B cell (primary cell): Measurements from ENCODE around the gene NLRP1. TPM values are rescaled to one million over a fixed set of nuclear protein-coding genes. Genes with fewer than 3 reads are reported as not detected.

ENCODE experiments used
- ATAC-seq: fragments of 200-7000 bp; cut with Tn5 transposase; one replicate; pipeline ENCODE4 v1.10.0; 2021; ENCODE audit warnings: low read depth, mild to moderate bottlenecking, moderate number of reproducible peaks, moderate library complexity
- CTCF ChIA-PET: fragments of 350-600 bp; sonication (Branson Sonifier 250); formaldehyde crosslinking; loops from one replicate; lab custom pipeline; 2021; ENCODE audit warnings: antibody characterized with exemption, inconsistent platforms; lab: Charles Lee
- POLR2A ChIA-PET: fragments of 350-600 bp; sonication (Branson Sonifier 250); formaldehyde crosslinking; loops from one replicate; lab custom pipeline; 2021; ENCODE audit warnings: antibody characterized with exemption; lab: Charles Lee
- DNase-seq: peaks from one replicate; pipeline ENCODE4 v3.0.0; 2013
- H2AFZ ChIP-seq: 2 replicates; pipeline ENCODE4 v1.6.1; 2012; ENCODE audit warnings: mild to moderate bottlenecking, low read depth, low read length; ENCODE audit not compliant: insufficient read depth, poor library complexity, severe bottlenecking
- H3K27ac ChIP-seq, 2 donors: 1 replicate in 1 of 2; 2 replicates in 1 of 2; pipeline ENCODE4 v1.5.1; 2012 to 2013; ENCODE audit warnings: low read length in 2 of 2, mild to moderate bottlenecking in 2 of 2, moderate library complexity in 1 of 2
- H3K27me3 ChIP-seq, 4 experiments: fragments of 200-600 bp in 1 of 4; sonication (generic) in 1 of 4; replicated peaks in 1 of 4; 1 replicate in 2 of 4; 2 replicates in 2 of 4; pipeline versions ENCODE4 v1.6.1 to v1.7.0; 2013 to 2016; ENCODE audit warnings: low read length in 3 of 4, mild to moderate bottlenecking in 2 of 4, mixed read lengths in 1 of 4, moderate library complexity in 1 of 4; ENCODE audit not compliant: insufficient read depth in 4 of 4, control insufficient read depth in 3 of 4; ENCODE audit errors: control extremely low read depth in 1 of 4
- H3K36me3 ChIP-seq, 2 experiments: replicated peaks in 1 of 2; 1 replicate in 1 of 2; 2 replicates in 1 of 2; pipeline versions ENCODE4 v1.6.1 to v1.7.1; 2013; ENCODE audit warnings: low read length in 1 of 2; ENCODE audit not compliant: insufficient read depth in 2 of 2, control insufficient read depth in 1 of 2; ENCODE audit errors: control extremely low read depth in 1 of 2, extremely low read depth in 1 of 2
- H3K4me1 ChIP-seq, 2 donors: fragments of 200-600 bp in 1 of 2; sonication (generic) in 1 of 2; 1 replicate in 1 of 2; 2 replicates in 1 of 2; pipeline versions ENCODE4 v1.5.1 to v1.6.1; 2013 to 2017; ENCODE audit warnings: low read length in 2 of 2; ENCODE audit not compliant: control insufficient read depth in 2 of 2, insufficient read depth in 2 of 2
- H3K4me2 ChIP-seq: replicated peaks from 2 replicates; pipeline ENCODE3; 2012; ENCODE audit warnings: mild to moderate bottlenecking, low read depth, low read length; ENCODE audit not compliant: poor library complexity, severe bottlenecking
- H3K4me3 ChIP-seq, 5 experiments: fragments of 200-600 bp in 1 of 5; sonication (generic) in 1 of 5; 1 replicate in 3 of 5; 2 replicates in 2 of 5; pipeline versions ENCODE4 v1.5.1 to v1.7.0; 2011 to 2016; ENCODE audit warnings: low read length in 4 of 5, mild to moderate bottlenecking in 4 of 5, low read depth in 2 of 5, control low read depth in 1 of 5, moderate library complexity in 1 of 5; ENCODE audit not compliant: insufficient read depth in 1 of 5; ENCODE audit errors: control extremely low read depth in 1 of 5, extremely low read depth in 1 of 5
- H3K79me2 ChIP-seq: fragments of 200-600 bp; sonication (generic); one replicate; pipeline ENCODE4 v1.6.0; 2016; ENCODE audit warnings: low read length; ENCODE audit not compliant: control insufficient read depth, insufficient read depth
- H3K9ac ChIP-seq: fragments of 200-600 bp; sonication (generic); 2 replicates; pipeline ENCODE4 v1.6.1; 2017; ENCODE audit warnings: mild to moderate bottlenecking, low read length, moderate library complexity
- H3K9me3 ChIP-seq, 3 donors: one replicate each; pipeline versions ENCODE4 v1.6.1 to v1.7.1; 2013; ENCODE audit warnings: low read length in 2 of 3; ENCODE audit not compliant: control insufficient read depth in 2 of 3, insufficient read depth in 1 of 3; ENCODE audit errors: control extremely low read depth in 1 of 3
- H4K20me1 ChIP-seq: 2 replicates; pipeline ENCODE4 v1.6.0; 2012; ENCODE audit warnings: mild to moderate bottlenecking, low read length; ENCODE audit not compliant: insufficient read depth, control insufficient read depth, poor library complexity, severe bottlenecking
- H3K27ac Mint-ChIP-seq: one replicate; pipeline ENCODE4 v1.8.0; 2021; ENCODE audit warnings: mixed read lengths
- H3K27me3 Mint-ChIP-seq: one replicate; pipeline ENCODE4 v1.8.0; 2021; ENCODE audit warnings: mixed read lengths
- H3K4me1 Mint-ChIP-seq: one replicate; pipeline ENCODE4 v1.8.0; 2021; ENCODE audit warnings: mixed read lengths
- H3K4me3 Mint-ChIP-seq: one replicate; pipeline ENCODE4 v1.8.0; 2021; ENCODE audit warnings: mixed read lengths
- H3K9me3 Mint-ChIP-seq: one replicate; pipeline ENCODE4 v1.8.0; 2022; ENCODE audit warnings: mixed read lengths; ENCODE audit not compliant: insufficient read depth
- CTCF ChIP-seq: fragments of 200-600 bp; IDR thresholded peaks from one replicate; pipeline ENCODE4 v1.8.0; 2022; ENCODE audit warnings: antibody characterized with exemption, mild to moderate bottlenecking
- EZH2 ChIP-seq: IDR thresholded peaks from 2 replicates; pipeline ENCODE4 v1.6.1; 2012; ENCODE audit warnings: borderline replicate concordance, low read depth, mild to moderate bottlenecking, moderate library complexity, low read length; ENCODE audit not compliant: insufficient read depth, poor library complexity, severe bottlenecking
- WGBS: methylation state at CpG from one replicate; pipeline ENCODE4 v1.1.5; 2013; ENCODE audit warnings: missing lambda C conversion rate; ENCODE audit not compliant: insufficient coverage; 5-methylcytosine and 5-hydroxymethylcytosine counted together
- intact Hi-C: fragments of 100-400 bp; cut with micrococcal nuclease; formaldehyde crosslinking; loops from one replicate; pipeline ENCODE4 v1.10.0; 2022
- polyA plus RNA-seq: library from polyadenylated mRNA; depleted of rRNA; stranded (reverse); fragments of >200 nt; gene quantifications from 2 replicates; pipeline ENCODE4 v1.2.3, GENCODE V29; 2012
- total RNA-seq, 2 donors: library from RNA; stranded (reverse); fragments of 120-200 nt in 1 of 2; gene quantifications; 1 replicate in 1 of 2; 2 replicates in 1 of 2; pipeline versions ENCODE4 v1.2.3 to v1.2.4, GENCODE V29; 2013 to 2022

NLRP1 gene
- total and polyA plus RNA-seq, 2 donors (not counting 1 experiment from before 2014, with no cell fraction given) = 141 to 189 TPM

DNA sequence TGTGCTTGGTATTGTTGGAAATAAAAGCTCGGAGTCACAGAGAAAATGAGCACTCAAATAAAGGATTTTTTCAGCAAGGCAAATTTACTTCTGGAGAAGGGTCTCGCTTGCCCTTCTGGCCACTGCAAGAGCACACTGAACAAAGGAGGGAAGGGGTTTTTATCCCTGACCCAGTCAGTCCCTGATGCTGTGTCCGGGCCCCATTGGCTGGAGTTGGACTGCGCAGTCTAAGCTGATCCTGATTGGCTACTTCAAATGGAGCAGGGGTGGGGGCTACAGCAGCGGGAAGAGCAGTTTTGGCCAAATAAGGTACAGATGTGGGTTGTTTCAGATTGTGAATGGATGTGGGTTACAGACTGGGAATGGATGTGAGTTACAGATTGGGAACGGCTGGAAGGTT is 4.3 kb upstream of the NLRP1 start:
- no peak overlapping the region for H3K4me3 ChIP-seq
- H3K79me2 ChIP-seq = peaks cover 26% of the 10 kb centered on the region
- DNase-seq = no peak
- no peaks in the 10 kb centered on the region for H3K9me3 ChIP-seq
- ChIA-PET CTCF (interaction anchor here (0.7 to 2.2 kb wide), 16 partner anchors 11 to 1072 kb away, joined by 3 to 41 read pairs (median 4); partner anchors contain the start of gene AIPL1), POLR2A (no interaction called here)
- H3K4me2 ChIP-seq = no peak overlapping the region
- H3K27me3 Mint-ChIP-seq = peaks cover 5% of the 10 kb centered on the region
- H3K27ac ChIP-seq = no peak overlapping the region
- H3K4me1 Mint-ChIP-seq = peaks cover 31% of the 10 kb centered on the region
- H3K4me3 Mint-ChIP-seq = no peak overlapping the region
- H3K4me1 ChIP-seq = peaks cover 16 to 30% of the 10 kb centered on the region in 2 donors
- no peak overlapping the region for H3K9ac ChIP-seq
- H3K27me3 ChIP-seq = peaks cover 0 to 8% (median 0%) of the 10 kb centered on the region in 4 experiments
- TF ChIP-seq EZH2 (no peak), CTCF (no peak)
- no peak overlapping the region for H3K27ac Mint-ChIP-seq
- no peak for ATAC-seq
- H3K9me3 Mint-ChIP-seq = no peaks in the 10 kb centered on the region
- WGBS = 96% methylated on average over 6 of the region's 6 CpGs
- H4K20me1 ChIP-seq = no peaks in the 10 kb centered on the region
- no peak overlapping the region for H2AFZ ChIP-seq
- intact Hi-C loops = loop anchor here (10.0 kb wide), 1 partner anchor 1066 kb away; the partner anchor contains the start of genes C17orf100 and MED31
- no peaks in the 10 kb centered on the region for H3K36me3 ChIP-seq

DNA sequence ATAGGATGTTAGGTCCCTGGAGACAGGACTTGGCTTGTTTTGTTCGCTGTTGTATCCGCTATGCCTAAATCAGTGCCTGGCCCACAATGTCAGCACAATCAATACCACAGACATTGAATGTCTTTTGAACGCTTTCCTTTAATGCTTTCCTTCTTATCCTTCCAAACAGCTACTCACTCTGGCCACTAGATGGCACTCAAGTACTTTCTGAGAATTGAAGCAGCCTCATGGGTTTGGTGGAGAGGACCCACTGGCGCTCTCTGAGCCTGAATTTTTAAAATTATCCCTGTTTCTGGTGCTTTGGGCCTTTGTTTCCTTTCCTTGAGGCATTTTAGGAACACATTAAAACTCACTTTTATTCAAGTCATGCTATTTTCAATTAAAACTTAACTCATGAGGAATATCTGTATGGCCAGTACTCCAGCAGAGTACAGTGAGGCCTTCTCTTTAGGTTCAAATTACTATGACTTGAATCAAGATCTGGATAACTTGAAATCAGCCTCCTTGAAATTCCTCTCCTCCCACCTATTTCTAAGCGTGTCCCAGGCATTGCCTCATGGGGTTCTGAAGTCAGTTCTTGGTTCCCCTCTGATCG is 3.2 kb upstream of the NLRP1 start:
- peaks cover 0 to 5% (median 0%) of the 10 kb centered on the region in 4 experiments for H3K27me3 ChIP-seq
- Mint-ChIP-seq H3K9me3 (no peaks in the 10 kb centered on the region), H3K27ac (peak overlapping the region; percentile 85), H3K27me3 (peaks cover 4% of the 10 kb centered on the region), H3K4me1 (peaks cover 40% of the 10 kb centered on the region), H3K4me3 (peak overlapping the region; percentile 29)
- ChIA-PET CTCF (interaction anchor here (0.8 to 2.2 kb wide), 14 partner anchors 14 to 855 kb away, joined by 3 to 41 read pairs (median 6); partner anchors contain the start of gene AIPL1), POLR2A (interaction anchor here (0.7 kb wide), 1 partner anchor 848 kb away, joined by 3 read pairs; no protein-coding TSS in a partner anchor)
- H2AFZ ChIP-seq = no peak overlapping the region
- H3K36me3 ChIP-seq = peaks cover 0 to 4% of the 10 kb centered on the region in 2 experiments
- WGBS = 54% methylated on average over 5 of the region's 6 CpGs
- intact Hi-C loops = loop anchor here (1.0 to 10.0 kb wide), 3 partner anchors 835 to 1067 kb away; partner anchors contain the start of genes C17orf100 and MED31
- no peak overlapping the region for H3K4me2 ChIP-seq
- H3K79me2 ChIP-seq = peaks cover 36% of the 10 kb centered on the region
- no peaks in the 10 kb centered on the region for H4K20me1 ChIP-seq
- H3K4me3 ChIP-seq = no peak overlapping the region
- no peak overlapping the region for H3K27ac ChIP-seq
- ATAC-seq = peak; percentile 15
- peaks cover 26 to 40% of the 10 kb centered on the region in 2 donors for H3K4me1 ChIP-seq
- H3K9ac ChIP-seq = no peak overlapping the region
- H3K9me3 ChIP-seq = no peaks in the 10 kb centered on the region
- peak; percentile 97 for TF ChIP-seq CTCF
- TF ChIP-seq EZH2 = no peak
- DNase-seq = peak; percentile 85
